ENCODE data around the gene TNXB.

DNA sequence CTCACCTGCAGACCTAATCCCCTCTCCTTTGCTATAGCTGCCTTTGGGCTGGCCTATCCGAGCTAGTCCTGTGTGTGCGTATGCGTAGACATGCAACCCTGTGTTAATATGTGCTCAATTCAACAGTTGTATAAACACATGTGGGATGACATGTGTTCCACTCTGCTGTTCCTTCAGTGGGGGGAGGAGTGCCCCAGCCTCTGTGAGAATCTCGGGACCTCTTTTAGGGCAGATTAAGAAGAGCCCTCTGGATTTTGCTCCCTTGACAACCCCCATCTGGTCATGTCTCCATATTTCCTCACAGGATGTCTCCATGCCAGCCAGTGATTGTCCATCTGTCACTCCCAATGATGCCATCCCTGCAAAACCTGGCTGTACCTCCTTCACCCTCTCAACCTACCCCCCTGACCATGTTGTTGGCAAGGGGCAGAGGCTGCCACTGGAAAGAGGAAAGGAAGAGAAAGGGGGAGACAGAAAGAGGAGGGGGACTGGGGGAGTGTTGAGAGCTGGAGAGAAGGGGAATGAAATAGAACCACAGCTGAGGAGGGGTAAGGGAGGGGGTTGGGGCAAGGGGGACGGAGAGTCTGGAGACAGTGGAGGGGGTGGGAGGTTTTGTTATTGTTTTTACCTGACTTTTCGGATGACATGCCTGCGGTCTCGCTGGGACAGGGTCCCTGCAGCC is 42.2 kb upstream of the TNXB start:
- TF ChIP-seq, protein P1, sequence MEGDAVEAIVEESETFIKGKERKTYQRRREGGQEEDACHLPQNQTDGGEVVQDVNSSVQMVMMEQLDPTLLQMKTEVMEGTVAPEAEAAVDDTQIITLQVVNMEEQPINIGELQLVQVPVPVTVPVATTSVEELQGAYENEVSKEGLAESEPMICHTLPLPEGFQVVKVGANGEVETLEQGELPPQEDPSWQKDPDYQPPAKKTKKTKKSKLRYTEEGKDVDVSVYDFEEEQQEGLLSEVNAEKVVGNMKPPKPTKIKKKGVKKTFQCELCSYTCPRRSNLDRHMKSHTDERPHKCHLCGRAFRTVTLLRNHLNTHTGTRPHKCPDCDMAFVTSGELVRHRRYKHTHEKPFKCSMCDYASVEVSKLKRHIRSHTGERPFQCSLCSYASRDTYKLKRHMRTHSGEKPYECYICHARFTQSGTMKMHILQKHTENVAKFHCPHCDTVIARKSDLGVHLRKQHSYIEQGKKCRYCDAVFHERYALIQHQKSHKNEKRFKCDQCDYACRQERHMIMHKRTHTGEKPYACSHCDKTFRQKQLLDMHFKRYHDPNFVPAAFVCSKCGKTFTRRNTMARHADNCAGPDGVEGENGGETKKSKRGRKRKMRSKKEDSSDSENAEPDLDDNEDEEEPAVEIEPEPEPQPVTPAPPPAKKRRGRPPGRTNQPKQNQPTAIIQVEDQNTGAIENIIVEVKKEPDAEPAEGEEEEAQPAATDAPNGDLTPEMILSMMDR (conservative IDR thresholded peaks at IDR 0.05 in 1 of 2, IDR thresholded peaks at IDR 0.05 in 1 of 2; ENCODE audit: low read depth in 1 of 2, low read length in 2 of 2) = no peak
- no peak for TF ChIP-seq EZH2 (IDR thresholded peaks at IDR 0.05; ENCODE audit: low read length, missing control alignments)
